ENCODE data around the gene LCP2.

Gene LCP2

DNA sequence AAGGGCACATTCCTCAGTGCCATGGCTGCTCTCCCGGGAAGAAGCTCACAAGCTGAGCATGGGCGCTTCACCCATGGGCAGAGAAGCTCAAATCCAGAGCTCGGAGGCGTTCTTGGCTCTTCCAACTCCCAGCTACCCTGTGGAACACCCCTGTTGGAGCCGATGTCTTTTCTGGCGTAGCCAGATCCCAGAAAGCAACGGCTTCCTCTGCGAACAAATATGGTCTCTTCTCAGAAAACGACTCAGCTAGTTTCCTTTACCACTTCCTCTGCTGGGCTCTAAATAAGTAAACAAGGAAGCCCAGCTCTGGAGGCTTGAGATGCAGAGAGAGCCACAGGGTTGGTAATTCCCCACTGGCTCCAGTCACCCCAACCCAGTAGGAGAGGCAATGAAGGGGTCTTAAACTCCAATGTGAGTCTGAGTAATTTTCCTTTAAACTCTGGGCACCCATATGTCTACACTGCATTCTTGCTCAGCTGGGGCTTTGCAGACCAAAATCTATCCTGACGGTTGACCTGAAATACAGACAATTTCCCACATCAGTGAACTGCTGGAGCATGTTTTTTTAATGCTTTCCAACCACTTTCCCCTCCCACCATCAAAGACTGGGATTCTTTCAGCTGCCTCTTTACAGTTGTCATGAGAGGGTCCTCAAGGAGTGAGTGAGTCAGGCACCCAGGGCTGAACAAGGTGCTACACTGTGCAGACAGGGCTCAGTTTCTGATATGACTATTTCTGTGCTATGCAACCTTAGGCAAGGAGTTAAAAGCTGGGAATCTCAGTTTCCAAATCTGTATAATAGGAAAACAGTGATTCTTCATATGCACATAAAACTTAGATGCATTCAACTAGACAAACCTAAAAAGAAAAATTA, at the start of gene LCP2:
Gene LCP2 (minus strand): TSS at position 189 of the 874 bp plus-strand sequence. CDS start 166 bp downstream, at position 23.
- TF ChIP-seq TOX (CRISPR knock-in tag; IDR thresholded peaks at IDR 0.05; ENCODE audit: borderline replicate concordance) = no peak
- ATAC-seq = no peak

DNA sequence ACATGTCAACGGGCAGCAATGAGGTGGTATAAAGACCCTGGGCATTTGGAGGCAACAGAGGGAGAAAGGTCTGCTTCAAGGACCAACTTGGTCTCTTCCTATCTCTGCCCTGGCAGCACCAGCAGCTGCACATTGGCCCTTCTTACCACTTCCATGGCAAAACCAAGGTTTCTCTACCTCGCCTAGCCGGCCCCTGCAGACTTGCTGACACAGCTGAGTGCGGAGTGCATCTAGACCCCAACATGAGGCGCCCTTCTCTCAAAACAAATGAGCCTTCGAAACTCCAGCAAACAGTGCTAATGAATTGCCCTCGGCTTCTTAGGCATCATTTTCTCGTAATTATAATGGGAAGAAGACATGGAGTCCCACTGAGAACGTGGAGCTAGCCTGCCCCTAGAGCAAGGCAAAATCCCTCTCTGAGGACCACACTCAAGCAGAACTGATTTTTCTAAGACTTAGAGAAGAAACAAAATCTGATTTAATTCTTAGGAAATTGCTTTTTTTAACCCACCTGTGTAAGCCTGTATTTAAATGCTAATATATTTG, 49.5 kb upstream of the LCP2 start:
- ATAC-seq = no peak
- TF ChIP-seq, protein P1, sequence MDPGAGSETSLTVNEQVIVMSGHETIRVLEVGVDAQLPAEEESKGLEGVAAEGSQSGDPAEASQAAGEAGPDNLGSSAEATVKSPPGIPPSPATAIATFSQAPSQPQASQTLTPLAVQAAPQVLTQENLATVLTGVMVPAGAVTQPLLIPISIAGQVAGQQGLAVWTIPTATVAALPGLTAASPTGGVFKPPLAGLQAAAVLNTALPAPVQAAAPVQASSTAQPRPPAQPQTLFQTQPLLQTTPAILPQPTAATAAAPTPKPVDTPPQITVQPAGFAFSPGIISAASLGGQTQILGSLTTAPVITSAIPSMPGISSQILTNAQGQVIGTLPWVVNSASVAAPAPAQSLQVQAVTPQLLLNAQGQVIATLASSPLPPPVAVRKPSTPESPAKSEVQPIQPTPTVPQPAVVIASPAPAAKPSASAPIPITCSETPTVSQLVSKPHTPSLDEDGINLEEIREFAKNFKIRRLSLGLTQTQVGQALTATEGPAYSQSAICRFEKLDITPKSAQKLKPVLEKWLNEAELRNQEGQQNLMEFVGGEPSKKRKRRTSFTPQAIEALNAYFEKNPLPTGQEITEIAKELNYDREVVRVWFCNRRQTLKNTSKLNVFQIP (CRISPR knock-in tag; IDR thresholded peaks at IDR 0.05; ENCODE audit: borderline replicate concordance, low read depth) = no peak
- TF ChIP-seq, protein P2, sequence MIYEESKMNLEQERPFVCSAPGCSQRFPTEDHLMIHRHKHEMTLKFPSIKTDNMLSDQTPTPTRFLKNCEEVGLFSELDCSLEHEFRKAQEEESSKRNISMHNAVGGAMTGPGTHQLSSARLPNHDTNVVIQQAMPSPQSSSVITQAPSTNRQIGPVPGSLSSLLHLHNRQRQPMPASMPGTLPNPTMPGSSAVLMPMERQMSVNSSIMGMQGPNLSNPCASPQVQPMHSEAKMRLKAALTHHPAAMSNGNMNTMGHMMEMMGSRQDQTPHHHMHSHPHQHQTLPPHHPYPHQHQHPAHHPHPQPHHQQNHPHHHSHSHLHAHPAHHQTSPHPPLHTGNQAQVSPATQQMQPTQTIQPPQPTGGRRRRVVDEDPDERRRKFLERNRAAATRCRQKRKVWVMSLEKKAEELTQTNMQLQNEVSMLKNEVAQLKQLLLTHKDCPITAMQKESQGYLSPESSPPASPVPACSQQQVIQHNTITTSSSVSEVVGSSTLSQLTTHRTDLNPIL (CRISPR knock-in tag; IDR thresholded peaks at IDR 0.05; ENCODE audit: low read depth) = no peak
- no peak for TF ChIP-seq TCF4 (CRISPR knock-in tag; IDR thresholded peaks at IDR 0.05; ENCODE audit: borderline replicate concordance)

DNA sequence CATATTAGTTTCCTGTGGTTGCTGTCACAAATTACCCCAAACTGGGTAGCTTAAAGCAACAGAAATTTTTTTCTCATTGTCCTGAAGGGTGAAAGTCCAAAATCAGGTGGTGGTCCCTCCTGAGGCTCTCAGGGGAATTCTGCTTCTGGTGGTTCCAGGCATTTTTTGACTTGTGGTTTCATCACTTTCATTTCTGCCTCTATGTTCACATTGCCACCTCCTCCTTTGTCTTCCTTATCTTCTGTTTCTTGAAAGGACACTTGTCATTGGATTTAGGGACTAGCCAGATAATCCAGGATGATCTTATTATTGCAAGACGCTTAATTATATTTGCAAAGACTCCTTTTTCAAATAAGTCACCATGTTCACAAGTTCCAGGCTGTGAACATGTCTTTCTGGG, 48.4 kb upstream of the LCP2 start:
- ATAC-seq = no peak
- TF ChIP-seq, protein P1 (CRISPR knock-in tag; IDR thresholded peaks at IDR 0.05; ENCODE audit: borderline replicate concordance, low read depth) = no peak
- TF ChIP-seq ZNF70 (CRISPR knock-in tag; IDR thresholded peaks at IDR 0.05) = no peak
- no peak for TF ChIP-seq ZC3H10 (CRISPR knock-in tag; IDR thresholded peaks at IDR 0.05)
- no peak for TF ChIP-seq ZNF8 (CRISPR knock-in tag; IDR thresholded peaks at IDR 0.05)
- TF ChIP-seq ESRRG (CRISPR knock-in tag; IDR thresholded peaks at IDR 0.05) = no peak
- TF ChIP-seq ZFP3 (CRISPR knock-in tag; IDR thresholded peaks at IDR 0.05) = no peak
- no peak for TF ChIP-seq ZFP30 (CRISPR knock-in tag; IDR thresholded peaks at IDR 0.05)
- TF ChIP-seq GLIS3 (CRISPR knock-in tag; IDR thresholded peaks at IDR 0.05) = no peak
- TF ChIP-seq, protein P3, sequence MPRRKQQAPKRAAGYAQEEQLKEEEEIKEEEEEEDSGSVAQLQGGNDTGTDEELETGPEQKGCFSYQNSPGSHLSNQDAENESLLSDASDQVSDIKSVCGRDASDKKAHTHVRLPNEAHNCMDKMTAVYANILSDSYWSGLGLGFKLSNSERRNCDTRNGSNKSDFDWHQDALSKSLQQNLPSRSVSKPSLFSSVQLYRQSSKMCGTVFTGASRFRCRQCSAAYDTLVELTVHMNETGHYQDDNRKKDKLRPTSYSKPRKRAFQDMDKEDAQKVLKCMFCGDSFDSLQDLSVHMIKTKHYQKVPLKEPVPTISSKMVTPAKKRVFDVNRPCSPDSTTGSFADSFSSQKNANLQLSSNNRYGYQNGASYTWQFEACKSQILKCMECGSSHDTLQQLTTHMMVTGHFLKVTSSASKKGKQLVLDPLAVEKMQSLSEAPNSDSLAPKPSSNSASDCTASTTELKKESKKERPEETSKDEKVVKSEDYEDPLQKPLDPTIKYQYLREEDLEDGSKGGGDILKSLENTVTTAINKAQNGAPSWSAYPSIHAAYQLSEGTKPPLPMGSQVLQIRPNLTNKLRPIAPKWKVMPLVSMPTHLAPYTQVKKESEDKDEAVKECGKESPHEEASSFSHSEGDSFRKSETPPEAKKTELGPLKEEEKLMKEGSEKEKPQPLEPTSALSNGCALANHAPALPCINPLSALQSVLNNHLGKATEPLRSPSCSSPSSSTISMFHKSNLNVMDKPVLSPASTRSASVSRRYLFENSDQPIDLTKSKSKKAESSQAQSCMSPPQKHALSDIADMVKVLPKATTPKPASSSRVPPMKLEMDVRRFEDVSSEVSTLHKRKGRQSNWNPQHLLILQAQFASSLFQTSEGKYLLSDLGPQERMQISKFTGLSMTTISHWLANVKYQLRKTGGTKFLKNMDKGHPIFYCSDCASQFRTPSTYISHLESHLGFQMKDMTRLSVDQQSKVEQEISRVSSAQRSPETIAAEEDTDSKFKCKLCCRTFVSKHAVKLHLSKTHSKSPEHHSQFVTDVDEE (CRISPR knock-in tag; IDR thresholded peaks at IDR 0.05) = no peak
- no peak for TF ChIP-seq BACH2 (CRISPR knock-in tag; IDR thresholded peaks at IDR 0.05; ENCODE audit: borderline replicate concordance)
- TF ChIP-seq, protein P2 (CRISPR knock-in tag; IDR thresholded peaks at IDR 0.05; ENCODE audit: low read depth) = no peak
- TF ChIP-seq RARB (CRISPR knock-in tag; IDR thresholded peaks at IDR 0.05) = no peak
- no peak for TF ChIP-seq TOX (CRISPR knock-in tag; IDR thresholded peaks at IDR 0.05; ENCODE audit: borderline replicate concordance)

DNA sequence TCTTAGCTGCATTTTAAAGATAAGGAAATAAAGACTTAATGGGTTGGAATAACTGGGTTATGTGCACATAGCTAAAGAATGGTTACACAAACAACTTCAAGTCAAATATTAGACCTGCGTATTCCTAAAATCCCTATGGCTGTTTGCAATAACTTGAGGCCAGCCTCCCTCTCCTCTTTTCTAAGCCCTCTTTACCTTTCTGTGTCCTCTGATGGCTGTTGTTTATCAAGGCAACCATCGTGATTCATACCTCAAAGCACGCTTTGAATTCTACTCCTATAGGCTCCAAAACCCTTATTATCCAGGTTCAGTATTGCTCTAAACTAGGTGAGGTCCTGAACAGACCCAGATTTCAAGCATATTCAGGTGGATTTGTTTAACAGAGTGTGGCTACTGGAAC, 45.6 kb upstream of the LCP2 start:
- no peak for TF ChIP-seq ZNF70 (CRISPR knock-in tag; IDR thresholded peaks at IDR 0.05)
- no peak for TF ChIP-seq ARNTL (CRISPR knock-in tag; IDR thresholded peaks at IDR 0.05; ENCODE audit: borderline replicate concordance, low read depth)
- no peak for TF ChIP-seq BACH2 (CRISPR knock-in tag; IDR thresholded peaks at IDR 0.05; ENCODE audit: borderline replicate concordance)
- TF ChIP-seq, protein P1 (CRISPR knock-in tag; IDR thresholded peaks at IDR 0.05; ENCODE audit: borderline replicate concordance, low read depth) = no peak
- TF ChIP-seq ZC3H10 (CRISPR knock-in tag; IDR thresholded peaks at IDR 0.05) = no peak
- TF ChIP-seq ESRRG (CRISPR knock-in tag; IDR thresholded peaks at IDR 0.05) = no peak
- no peak for TF ChIP-seq SNAI2 (CRISPR knock-in tag; IDR thresholded peaks at IDR 0.05)
- TF ChIP-seq, protein P2 (CRISPR knock-in tag; IDR thresholded peaks at IDR 0.05; ENCODE audit: low read depth) = no peak
- ATAC-seq = no peak

All from SK-N-SH treated with all-trans-retinoic acid at 6 μM for 48 hours (cell line).